GM19324 (cell line): Measurements from ENCODE around the gene CDH26.

Source experiments
- ATAC-seq: cut with Tn5 transposase; IDR thresholded peaks from one replicate; pipeline ENCODE4 v1.9.1; 2021; ENCODE audit warnings: mild to moderate bottlenecking, moderate library complexity; ENCODE audit not compliant: unreplicated experiment, low FRiP score

Gene CDH26

DNA sequence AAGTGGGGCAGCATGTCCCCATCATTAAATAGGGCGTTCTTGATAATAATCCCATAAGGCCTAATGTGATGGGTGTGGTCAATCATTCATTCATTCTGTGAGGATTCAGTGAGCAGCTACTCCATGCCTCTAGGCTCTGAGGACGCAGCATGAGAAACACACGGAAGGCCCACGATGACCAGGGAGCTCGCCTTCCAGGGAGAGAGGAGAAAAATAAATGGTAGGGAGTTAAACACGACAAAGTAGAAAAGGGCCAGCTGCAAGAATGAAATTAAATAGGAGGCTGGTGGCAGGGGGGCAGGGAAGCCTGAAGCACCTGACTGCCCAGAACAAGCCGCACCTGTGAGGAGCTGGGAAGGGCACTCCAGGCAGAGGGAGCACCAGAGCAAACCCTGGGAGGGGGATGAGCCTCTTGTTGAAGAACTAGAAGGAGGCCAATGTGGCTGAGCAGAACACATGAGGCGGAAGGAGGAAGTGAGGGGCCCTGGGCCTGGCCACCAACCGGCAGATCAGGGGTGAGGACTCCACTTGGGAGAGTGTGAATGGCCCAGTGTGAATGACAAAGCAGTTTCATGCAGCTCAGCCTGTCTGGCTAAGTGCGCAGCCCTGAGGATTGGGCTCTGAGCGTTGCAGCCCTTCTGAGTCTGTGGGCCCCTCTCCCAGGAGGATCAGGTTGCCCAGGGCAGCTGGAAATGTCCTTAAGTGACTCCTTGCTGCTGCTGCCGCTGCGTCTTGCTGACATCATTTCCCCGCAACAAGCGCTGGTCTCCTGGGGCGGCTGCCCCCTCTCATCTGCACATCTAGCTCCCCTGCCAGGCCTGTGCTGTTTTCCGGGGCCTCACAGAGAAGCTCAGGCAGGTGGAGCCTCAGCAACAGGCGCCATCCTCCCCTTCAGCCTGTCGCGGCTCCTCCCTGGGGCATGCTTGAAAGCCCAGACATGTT is 99.9 kb downstream of the CDH26 start:
- ATAC-seq = no peak

DNA sequence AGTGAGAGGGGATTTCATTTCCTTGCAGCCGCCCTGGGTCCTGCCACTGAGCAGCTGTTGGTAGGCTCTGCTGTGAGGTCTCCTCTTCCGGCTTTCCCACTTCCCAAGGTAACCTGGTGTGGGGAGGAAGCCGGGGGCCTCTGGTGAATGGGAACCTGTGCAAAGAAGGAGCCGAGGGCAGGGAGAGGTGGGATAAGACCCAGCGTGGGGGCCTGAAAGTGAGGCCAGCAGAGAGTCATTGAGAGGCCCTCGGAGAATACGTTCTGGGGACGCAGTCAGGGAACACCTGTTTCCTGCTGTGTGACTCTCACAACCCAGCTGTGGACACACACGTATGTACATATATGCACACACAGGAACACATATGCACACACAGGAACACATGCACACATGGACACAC is 100.7 kb downstream of the CDH26 start:
- no peak for ATAC-seq

DNA sequence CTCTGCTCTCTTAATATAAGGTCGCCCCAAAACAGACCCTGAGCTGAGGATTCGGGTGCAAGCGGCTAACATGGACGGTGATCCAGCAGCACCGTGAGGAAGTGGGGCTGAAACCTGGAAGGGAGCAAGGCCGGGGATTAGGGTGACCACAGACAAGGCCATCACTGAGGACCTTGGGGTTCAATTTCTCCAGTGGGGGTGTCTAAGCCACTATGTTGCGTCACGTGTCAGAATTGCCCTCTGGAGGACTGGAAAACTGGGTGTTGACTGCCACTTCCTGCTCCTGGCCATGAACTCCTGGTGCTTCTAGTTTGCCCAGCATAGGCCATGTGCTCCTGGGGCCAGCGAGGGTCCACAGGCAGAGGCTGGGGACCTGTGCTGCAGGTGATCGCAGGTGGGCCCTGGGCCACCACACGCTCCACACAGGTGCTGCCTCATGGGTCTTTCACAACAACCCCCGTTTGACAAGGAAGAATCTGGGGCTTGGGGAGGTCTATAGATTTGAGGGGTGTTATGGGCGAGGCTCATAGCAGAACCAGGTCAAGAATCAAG is 101.9 kb downstream of the CDH26 start:
- ATAC-seq = no peak

DNA sequence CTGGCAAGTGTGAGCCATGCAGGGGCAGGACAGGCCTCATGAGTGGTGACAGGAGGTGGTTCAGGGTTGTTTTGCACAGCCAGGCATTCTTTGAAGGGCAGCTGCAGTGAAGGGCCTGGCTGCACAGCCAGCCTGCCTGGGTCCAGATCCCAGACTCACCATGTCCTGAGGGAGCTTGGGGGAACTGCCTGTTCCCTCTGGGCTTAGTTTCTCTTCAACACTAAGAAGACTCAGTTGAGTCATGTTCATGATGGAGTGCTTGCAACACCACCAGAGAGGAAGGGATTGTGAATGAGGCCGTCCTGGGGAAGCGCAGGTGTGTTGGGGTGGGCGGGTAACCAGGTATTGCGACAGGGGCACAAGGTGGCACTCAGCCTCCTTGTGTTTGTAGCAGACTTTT is 102.4 kb downstream of the CDH26 start:
- ATAC-seq = no peak

DNA sequence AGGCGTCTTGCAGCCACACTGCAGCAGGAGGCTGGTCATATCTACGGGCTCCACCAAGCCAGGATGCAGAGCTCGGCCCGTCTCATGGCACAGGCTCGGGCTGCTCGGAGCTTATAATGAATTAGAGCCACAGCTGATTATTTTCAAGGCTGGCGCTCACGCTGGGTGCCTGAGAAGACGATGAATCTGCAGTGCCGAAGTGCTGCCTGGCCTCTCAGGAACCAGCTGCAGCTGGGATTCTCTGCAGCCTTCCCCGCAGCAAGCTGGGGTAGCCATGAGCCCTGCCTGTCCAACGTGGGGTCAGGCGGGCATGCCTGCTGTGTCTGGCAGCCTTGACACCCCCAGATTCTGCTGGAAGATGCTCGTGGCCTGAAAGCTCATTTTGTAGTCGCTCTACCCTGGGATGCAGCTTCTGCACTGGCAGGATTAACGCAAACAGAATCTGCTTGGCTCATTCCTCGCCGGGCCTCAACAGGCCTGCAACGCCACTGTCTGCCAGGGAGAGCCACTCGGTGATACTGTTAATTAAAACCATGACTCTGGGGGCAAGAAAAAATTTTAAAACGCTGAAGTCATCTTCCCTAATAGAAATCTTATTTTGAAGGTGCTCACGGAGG is 104.3 kb downstream of the CDH26 start:
- ATAC-seq = no peak

DNA sequence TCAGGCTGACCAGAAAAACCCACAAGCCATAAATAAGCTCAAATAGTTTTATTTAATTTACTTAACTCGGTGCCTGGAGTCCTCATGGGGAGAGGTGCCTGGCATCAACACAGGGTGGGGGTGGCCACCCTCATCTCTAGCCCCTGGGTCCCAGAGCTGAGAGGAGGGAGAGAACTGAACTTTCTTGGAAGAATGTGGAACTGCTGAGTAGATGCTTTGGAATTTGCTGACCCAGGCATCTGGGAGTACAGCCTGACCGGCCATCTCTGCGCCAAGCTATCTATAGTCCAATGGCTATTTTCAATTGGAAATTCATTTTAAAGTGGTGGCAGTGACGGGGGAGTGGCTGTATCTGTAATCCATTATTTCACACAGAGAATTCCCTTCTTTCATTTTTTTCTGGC is 104.8 kb downstream of the CDH26 start:
- ATAC-seq = no peak

DNA sequence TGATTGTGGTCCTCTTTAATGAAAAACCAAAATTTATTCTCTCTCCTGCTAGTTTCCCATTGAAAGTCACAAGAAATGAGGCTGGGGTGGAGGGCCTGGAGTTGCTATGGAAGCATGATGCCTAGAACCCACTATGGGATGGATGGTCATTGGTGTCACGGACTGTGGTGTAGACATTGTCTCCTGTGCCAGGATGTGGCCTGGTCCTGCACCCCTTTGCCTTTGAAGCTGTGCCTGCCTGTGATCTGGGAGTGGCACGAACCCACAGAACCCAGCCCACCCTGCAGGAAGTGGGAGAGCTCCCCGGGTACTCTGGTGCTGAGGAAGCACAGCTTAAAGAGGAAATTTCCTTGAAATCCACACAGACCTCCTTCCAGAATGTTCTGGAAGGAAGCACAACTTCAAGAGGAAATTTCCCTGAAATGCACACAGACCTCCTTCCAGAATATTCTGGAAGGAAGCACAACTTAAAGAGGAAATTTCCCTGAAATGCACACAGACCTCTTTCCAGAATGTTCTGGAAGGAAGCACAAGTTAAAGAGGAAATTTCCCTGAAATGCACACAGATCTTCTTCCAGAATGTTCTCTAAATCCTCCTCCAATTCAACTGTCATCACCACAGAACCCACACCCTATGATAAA is 105.6 kb downstream of the CDH26 start:
- no peak for ATAC-seq
